Activated CD4-positive, CD25-positive, alpha-beta regulatory T cell (primary cell): ENCODE data around the gene MRPL12.

Experiments used
- DNase-seq, 4 experiments: peaks; one replicate each; lab custom pipeline; 2025; lab: John Stamatoyannopoulos, UW

The MRPL12 gene

GRCh38 chr17:81682565-81683207, 20.5 kb upstream of the MRPL12 start:
- DNase-seq = no peak

GRCh38 chr17:81683208-81683583, 20.0 kb upstream of the MRPL12 start:
- DNase-seq = no peak

GRCh38 chr17:81683584-81684441, 19.4 kb upstream of the MRPL12 start, which contains the start of the genes ARL16 and HGS:
Gene ARL16, minus strand, starts transcription at chr17:81683797. Its CDS starts 44 bp downstream, at chr17:81683753.
Gene HGS, plus strand, starts transcription at chr17:81684011. Its CDS starts 56 bp downstream, at chr17:81684067.
- peak; percentile 94 to 96 (median 94) for DNase-seq

GRCh38 chr17:81684442-81684911, 18.7 kb upstream of the MRPL12 start:
- DNase-seq = no peak

- DNase-seq = peak in 2 of 4 experiments; percentile 21 to 32
Observed at GRCh38 chr17:81685108-81685507, 18.1 kb upstream of the MRPL12 start.

GRCh38 chr17:81686614-81687013, 16.6 kb upstream of the MRPL12 start:
- DNase-seq = no peak

GRCh38 chr17:81687770-81688541, 15.2 kb upstream of the MRPL12 start:
- no peak for DNase-seq

- no peak for DNase-seq
Observed at GRCh38 chr17:81688616-81689015, 14.6 kb upstream of the MRPL12 start.

GRCh38 chr17:81690066-81690465, 13.1 kb upstream of the MRPL12 start:
- no peak for DNase-seq

- DNase-seq = no peak
Observed at GRCh38 chr17:81690549-81690948, 12.6 kb upstream of the MRPL12 start.

- DNase-seq = no peak
Observed at GRCh38 chr17:81691196-81691595, 12.0 kb upstream of the MRPL12 start.

GRCh38 chr17:81691608-81692007, 11.6 kb upstream of the MRPL12 start:
- no peak for DNase-seq

GRCh38 chr17:81693509-81694210, 9.5 kb upstream of the MRPL12 start:
- DNase-seq = no peak

GRCh38 chr17:81694810-81695209, 8.4 kb upstream of the MRPL12 start:
- DNase-seq = no peak

GRCh38 chr17:81695211-81695610, 8.0 kb upstream of the MRPL12 start:
- DNase-seq = no peak

GRCh38 chr17:81695801-81696200, 7.4 kb upstream of the MRPL12 start:
- DNase-seq = no peak

- no peak for DNase-seq
Observed at GRCh38 chr17:81696218-81696941, 6.8 kb upstream of the MRPL12 start.

- no peak for DNase-seq
Observed at GRCh38 chr17:81697261-81698044, 5.7 kb upstream of the MRPL12 start.

- DNase-seq = no peak
Observed at GRCh38 chr17:81700353-81701287, 2.5 kb upstream of the MRPL12 start.
